IMR-90 (cell line): Measurements from ENCODE around the gene FAM25A.
"Not testable (repeated sequence)": the region's sequence is repeated elsewhere in the genome, so short reads cannot be mapped to it uniquely, and the experiment has no call there.

Experiments
- CHD1 ChIP-seq: IDR thresholded peaks from 2 replicates; pipeline ENCODE4 v1.6.1; 2012; ENCODE audit warnings: low read depth, low read length, improper control_type of control experiment
- CTCF ChIP-seq: conservative IDR thresholded peaks from 2 replicates; pipeline ENCODE4 v1.5.1; 2012; ENCODE audit warnings: mild to moderate bottlenecking, low read depth, low read length, improper control_type of control experiment
- MAFK ChIP-seq: IDR thresholded peaks from 2 replicates; pipeline ENCODE4 v1.6.1; 2012; ENCODE audit warnings: low read depth, low read length, improper control_type of control experiment
- POLR2A ChIP-seq: IDR thresholded peaks from 2 replicates; pipeline ENCODE4 v1.6.1; 2012; ENCODE audit warnings: mild to moderate bottlenecking, low read depth, low read length
- RFX5 ChIP-seq: IDR thresholded peaks from 2 replicates; pipeline ENCODE4 v1.8.0; 2012; ENCODE audit warnings: low read depth, mild to moderate bottlenecking, low read length, moderate library complexity
- SMC3 ChIP-seq: fragments of 150-350 bp; IDR thresholded peaks from 2 replicates; pipeline ENCODE4 v1.6.1; 2016; ENCODE audit warnings: low read depth, mild to moderate bottlenecking, antibody characterized with exemption, low read length, moderate library complexity
- TF ChIP-seq, protein P1 (sequence below): fragments of 150-350 bp; IDR thresholded peaks from 2 replicates; pipeline ENCODE4 v1.6.1; 2016; ENCODE audit warnings: low read depth, mild to moderate bottlenecking, low read length, moderate library complexity, borderline replicate concordance

DNA sequence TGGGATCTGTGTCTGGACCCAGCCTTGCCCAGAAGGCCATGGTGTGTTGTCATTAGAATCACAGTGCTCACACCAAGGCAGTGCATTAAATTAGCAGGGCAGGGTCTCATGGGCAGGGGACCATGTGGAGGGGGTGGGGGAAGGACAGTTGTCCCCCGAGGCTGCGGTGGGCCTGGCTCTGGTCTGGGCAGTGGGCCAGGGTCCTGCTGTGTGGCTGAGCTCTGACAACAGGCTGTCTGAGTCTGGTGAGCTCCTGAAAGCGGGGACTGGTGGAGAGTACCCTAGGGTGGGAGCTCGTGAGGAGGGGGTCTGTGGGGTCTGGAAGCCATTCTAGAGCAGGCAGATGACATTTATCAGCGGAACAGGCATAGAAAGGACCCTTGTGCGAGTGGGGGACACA, 2.0 kb upstream of the FAM25A start:
- not testable (repeated sequence) for TF ChIP-seq CTCF, MAFK, POLR2A, RFX5, SMC3, CHD1
- TF ChIP-seq, protein P1, sequence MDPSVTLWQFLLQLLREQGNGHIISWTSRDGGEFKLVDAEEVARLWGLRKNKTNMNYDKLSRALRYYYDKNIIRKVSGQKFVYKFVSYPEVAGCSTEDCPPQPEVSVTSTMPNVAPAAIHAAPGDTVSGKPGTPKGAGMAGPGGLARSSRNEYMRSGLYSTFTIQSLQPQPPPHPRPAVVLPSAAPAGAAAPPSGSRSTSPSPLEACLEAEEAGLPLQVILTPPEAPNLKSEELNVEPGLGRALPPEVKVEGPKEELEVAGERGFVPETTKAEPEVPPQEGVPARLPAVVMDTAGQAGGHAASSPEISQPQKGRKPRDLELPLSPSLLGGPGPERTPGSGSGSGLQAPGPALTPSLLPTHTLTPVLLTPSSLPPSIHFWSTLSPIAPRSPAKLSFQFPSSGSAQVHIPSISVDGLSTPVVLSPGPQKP = not testable (repeated sequence)
